HG02798 (cell line): ENCODE results near the gene PLVAP.

Source experiments
- ATAC-seq: cut with Tn5 transposase; IDR thresholded peaks from one replicate; pipeline ENCODE4 v1.9.1; 2021; ENCODE audit warnings: mild to moderate bottlenecking; ENCODE audit not compliant: unreplicated experiment, poor library complexity

The PLVAP gene

DNA sequence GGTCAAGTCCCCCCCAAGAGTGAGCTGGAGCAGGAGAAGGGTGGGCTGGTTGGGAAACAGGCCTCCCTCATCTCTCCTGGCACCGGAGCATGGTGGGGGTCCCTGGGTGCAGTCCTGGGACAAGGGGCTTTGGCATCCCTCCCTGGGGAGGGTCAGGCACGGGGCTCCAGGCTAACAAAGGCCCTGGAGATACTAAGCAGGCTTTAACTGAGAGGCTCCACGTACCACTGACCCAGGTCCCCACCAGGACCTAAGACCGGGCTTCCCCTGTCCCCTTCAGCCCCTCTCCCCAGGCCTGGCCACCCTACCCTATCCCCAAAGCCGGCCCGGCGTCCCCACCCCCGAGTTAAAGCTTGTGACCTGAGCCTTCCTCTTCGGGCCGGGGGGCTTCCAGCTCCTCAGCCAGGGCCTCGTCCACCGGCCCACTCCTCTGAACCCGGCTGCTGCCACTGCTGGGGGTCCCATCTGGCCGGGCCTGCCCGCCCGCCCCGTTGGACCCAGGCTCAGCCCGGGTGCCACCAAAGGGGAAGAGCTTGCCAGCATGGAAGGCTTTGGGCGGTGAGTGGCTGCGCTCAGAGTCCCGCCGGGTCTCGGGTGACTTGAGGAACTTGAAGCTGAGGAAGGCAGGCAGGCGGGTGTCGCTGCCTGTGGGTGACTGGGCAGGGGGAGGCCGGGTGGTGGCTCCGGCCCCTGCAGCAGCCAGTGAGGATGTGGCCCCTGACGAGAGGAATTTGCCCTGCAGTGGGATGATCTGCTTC lies 52.6 kb downstream of the PLVAP start:
- ATAC-seq = no peak

DNA sequence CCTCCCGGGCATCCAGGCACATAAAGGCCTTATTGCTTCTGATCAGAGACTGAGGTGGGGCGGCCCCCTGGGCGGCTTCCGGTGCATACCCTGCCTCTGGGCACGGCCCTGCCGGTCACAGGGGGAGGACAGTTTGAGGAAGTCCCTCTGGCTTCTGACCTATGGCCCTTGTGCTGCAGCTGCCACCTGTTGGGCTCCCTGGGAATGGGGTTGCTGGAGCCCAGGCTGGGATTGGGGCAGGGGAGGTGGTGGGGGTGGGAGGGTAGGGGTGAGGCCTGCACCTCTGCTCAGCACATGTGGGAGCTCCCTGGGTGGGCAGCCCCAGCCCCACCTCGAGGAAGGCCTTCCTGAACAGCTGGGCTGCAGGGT lies 53.2 kb downstream of the PLVAP start:
- no peak for ATAC-seq

DNA sequence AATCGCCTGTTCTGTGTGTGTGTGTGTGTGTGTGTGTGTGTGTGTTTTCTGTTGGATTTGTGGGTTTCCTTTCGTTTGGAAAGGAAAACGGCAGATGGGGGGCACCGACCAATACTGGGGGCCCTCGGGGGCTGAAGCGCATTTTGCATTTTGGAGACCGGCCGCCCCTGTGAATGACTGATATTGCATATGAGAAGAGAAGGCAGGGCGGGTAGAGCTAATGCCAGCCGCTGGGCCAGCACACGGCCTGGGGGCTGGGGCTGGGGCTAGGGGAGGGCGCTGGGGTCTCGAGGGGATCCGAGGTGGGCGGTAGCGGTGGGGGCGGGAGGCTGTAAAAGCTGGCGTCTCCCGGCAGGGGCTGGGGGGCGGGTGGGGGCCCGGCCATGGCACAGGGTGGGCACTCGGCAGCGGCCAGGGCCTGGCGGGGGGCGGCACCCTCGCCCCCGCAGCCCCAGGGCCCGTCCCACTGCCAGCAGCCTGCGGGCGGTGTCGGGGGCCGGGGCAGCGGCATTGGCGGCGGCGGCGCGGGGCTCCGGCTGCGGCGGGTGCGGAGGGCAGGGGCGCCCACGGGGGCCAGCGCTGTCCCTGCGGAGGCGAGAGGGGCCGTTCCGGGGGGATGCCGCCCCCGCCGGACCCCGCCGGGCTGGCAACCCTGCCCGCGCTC lies 53.7 kb downstream of the PLVAP start:
- ATAC-seq = no peak

DNA sequence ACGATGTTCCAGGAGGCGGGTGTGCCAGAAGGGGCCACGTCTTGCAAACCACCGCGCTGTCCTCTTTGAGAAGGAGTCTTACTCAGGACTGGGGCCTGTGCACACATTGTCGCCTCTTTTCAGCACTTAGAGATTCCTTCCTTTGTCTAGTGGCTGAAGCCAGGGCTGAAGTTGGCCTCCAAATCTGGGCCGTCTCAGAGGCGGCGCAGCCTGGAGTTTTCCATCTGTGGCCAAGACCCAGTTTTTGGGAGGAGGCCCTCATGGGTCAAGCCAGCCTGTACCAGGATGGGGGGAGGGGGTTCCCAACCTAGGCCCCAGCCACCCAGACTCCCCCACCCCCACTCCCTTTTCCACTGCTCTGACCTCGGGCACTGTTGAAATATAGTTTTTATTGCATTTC lies 54.3 kb downstream of the PLVAP start:
- no peak for ATAC-seq

DNA sequence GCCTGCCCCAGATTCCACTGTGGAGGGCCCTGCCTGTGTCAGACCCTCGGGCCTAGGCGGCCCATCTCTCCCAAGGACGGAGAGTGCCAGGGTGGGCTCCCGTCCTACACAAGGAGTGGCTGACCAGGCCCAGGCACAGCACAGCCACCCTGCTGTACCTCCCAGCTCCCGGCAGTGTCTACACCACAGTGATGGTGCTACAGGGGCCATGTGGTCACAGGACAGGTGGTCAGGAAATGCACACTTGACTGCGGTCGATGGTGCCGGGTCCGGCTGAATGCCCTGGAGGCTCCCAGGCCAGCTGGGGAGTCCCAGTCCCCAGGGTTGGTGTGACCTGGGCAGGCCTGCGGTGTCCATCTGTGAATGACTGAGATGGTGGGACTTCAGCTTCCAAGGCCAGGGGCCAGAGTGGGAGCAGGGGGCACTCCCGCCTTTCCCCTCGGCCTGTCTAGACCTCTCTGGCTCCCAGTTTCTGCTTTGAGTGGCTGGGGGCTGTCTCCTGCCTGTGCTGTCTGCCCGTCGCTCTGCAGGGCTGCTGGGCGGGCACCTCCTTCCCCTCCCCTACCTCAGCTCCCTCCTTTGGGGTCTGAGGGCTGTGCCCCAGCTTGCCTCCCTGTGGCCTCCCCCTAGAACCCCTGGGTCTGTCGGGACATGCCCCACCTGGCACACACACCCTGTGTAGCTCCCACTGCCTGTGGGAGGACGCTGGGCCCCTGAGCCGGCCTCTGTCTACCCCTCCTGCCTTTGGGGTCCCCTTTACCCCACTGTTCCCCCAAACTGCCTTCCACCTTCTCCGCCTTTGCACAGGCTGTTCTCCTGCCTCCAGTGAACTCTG lies 55.3 kb downstream of the PLVAP start:
- no peak for ATAC-seq

DNA sequence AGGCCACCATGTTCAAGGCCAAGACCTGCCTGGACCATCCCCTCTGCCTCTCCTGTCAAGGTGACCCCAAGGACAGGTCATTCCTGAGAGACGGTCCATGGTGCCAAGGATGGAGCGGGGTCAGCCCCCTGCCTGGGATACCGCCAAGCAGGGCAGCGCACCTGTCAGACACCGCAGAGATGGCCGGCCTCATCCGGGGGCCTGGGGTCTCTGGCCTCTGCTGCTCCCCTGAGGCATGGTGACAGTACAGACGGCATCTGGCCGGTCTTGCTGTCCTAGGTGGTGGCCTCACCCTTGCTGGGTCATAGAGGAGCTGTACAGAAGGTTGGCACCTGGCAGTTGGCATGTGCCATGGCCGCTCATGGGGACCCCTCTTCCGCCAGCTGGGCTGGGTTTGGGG lies 56.7 kb downstream of the PLVAP start:
- ATAC-seq = no peak

DNA sequence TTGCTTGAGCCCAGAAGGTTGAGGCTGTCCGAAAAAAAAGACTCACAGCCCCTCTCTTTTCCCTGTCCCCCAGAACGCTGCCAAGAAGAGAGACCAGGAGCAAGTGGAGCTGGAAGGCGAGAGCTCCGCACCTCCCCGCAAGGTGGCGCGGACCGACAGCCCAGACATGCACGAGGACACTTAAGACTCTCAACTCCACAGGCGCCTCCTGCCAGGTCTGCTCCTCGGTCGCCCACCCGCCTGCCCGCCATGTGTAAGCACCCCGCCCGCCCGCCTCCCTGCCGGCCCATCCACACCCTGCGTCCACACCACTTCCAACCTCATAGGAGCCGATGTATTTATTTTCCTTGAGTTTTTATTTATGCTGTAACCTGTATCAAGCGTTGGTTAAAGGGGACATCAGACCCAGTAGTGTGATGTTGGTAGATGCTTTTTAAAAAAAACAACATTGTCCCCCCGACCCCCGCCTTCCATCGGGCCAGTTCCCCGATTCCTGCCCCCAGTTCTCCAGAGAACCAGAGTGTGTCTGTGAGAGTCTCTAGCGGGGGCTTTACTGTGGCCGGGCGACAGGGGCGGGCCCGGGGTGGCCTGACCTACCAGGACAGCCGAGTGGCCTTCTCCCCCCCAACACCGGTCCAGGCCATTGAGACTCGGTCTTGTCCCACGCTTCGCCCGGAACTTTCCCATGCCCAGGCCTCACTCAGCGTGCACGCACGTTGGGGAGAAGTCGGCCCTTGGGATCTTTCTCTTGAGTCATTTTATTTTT lies 57.5 kb downstream of the PLVAP start:
- ATAC-seq = no peak

DNA sequence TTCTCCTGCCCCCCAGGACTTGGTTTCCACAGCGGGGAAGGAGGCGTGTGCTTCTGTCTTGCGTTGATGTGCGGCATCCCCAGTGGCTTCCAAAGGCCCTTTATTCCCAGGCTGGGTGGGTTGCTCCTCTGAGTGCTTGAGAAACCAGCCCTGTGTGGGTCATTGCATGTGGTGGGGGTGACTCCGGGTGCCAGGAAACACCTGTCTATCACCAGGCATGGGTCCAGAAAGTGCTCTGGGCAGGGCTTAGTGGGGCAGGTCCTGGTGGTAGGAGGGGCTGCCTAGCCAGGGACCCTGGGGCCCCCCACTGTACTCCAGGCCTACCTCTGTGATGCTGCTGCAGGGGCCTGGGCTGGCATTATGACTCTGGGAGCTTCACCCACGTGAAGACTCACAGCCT lies 58.2 kb downstream of the PLVAP start:
- no peak for ATAC-seq

DNA sequence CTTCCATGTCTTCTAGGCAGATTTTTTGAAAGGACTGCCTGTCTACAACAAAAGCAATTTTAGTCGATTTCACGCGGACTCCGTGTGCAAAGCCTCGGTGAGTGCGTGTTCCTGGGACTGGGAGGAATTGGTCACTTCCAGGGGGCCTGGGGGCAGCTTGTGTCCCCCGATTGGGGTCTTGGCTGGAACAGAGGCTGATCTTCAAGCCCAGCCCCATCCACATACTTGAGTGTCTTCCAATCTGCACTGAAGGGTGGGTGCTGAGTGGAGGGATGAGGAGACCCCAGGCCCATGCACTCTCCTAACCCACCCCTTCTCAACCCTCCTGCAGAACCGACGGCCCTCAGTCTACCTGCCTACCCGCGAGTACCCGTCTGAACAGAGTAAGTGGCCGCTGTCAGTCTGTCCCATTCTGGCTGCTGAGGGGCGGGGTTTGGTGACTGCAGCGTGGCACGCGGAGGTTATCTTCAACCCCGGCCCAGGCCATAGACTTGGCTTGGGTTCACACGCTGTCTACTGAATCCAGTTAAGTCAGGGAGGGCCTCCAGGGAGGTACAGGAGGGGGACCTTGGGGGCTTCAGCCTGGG lies 63.0 kb downstream of the PLVAP start:
- no peak for ATAC-seq

DNA sequence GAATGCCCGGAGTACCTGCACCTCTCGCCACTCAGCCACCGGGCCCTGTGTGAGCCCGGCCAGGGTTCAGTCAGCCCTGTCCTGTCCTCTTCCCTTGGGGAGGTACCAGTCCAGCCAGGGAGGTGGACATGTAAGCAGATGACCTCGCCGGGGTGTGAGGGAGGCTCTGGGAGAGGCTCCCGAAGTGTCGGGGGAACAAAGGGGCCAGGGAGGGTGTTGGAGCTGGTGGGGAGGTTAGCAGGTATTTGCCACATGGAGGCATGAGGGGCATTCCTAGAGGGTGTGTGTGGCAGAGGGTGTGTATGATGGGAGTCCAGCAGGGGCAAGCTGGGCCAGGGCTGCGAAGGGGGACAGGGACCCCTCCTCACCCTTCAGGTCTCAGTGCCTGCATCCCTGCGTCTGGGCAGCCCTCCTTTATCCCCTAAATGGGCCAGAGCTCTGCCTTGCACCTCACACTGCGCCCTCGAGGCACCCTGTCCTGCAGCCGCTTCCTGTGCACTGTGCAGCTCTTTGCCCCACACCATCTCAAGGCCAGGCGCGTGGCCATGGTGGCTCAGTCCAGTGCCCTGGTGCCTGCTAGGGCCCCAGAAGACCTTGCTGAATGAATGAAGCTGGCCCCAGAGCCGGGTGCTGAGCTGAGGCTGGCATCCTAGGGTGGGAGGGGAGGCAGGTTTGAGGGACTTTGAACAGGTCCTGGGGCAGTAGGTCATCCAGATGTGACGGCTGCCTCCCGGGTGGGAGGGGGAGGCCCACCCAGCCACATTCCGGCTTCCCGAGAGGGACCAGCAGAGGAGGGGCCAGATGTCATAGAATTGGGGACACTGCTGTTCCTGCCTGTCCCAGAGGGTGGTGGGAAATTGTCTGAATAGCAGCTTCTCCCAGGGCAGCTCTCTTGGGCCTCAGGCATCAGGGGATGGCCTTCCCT lies 64.7 kb downstream of the PLVAP start:
- ATAC-seq = no peak

DNA sequence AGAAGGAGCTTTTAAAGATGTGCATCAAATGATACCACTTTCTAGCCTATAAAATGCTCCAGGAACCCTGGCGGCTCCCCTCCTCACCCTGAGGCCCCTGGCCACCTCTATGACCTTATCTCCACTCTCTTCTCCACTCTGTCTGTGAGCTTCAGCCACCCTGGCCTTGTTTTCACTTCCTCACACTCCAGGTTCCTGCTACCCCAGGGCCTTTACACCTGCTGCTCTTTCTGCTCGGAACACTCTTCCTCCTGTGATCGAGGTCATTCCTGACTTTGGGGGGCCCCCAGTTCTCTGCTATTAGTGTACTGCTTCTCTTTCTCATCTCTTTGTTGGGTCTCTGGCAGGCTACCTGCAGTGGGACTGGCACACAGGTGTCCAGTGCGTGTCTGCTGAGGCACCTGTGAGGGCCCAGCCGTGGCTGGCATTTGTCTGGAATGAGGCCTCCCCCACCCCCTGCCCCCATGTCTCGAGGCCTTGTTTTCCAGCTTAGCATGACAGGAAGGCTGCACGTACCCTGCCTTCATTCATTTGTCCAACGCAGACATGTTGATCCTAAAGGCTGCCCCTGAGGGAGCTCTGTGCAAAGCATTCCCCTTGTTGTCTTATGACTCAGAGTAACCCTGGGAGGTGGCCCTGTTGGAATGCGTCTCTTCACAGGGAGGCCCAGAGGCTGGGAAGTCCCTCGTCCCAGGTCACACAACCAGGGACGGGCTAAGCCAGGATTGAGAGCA lies 65.5 kb downstream of the PLVAP start:
- ATAC-seq = no peak

DNA sequence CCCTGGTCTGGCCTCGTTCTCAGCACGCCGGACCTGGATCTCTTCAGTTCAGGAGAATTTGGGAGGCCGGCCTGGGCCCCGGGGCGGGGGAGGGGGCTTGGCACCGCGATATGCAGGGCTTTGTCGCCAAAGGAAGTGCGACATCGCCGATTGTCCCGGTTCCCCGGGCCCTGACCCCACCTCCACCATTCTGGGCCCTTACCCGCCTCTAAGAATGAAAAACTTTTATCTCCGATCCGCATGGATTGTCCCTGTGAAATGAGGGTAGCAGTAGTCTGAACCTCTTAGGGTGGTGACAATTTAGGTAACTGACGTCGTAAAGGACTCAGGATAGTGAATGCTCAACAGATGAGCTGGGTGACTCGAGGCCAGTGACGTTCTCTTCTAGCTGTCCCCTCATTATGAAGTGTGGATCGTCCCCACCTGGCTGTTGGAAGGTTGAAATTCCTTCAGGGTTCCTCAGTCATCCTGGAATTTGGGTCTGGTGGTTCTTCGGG lies 67.1 kb downstream of the PLVAP start:
- no peak for ATAC-seq

DNA sequence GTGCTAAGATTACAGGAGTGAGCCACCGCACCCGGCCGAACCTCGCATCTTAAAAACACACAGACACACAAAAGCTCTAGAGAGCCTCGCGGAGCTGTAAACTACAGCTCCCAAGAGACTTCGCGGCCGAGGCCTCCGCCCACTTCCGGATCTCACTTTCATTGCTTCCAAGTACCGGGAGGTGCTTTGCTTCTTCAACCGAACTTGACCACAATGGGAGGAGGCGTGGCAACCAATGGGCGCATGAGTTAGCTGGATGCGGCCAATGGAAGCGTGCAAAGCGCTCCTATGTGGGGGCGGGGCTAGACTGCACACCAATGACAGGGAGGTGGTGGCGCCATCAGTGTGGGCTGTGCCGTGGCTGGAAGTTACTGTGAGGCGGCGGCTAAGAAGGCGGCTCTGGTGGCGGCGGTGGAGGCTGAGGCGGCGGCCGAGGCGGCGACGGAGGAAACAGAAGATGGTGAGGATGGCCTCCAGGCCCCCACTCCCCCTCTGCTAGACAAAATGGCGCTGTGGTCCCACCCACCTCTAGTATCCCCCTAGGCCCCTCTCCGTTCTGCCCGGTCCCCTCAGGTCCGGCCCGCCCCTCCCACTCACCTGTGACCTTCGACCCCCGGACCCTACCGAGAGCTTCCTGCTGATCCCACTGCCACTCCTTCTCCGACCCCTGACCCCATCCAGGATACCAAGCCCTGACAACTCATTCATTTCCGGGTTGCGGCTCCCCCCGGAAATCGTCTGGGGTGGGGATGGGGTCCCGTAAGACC lies 67.8 kb downstream of the PLVAP start, which contains the start of gene DDA1:
Gene DDA1 (plus strand): TSS at position 366 of the 767 bp plus-strand sequence. CDS start 92 bp downstream, at position 458.
- peak; percentile 73 for ATAC-seq

DNA sequence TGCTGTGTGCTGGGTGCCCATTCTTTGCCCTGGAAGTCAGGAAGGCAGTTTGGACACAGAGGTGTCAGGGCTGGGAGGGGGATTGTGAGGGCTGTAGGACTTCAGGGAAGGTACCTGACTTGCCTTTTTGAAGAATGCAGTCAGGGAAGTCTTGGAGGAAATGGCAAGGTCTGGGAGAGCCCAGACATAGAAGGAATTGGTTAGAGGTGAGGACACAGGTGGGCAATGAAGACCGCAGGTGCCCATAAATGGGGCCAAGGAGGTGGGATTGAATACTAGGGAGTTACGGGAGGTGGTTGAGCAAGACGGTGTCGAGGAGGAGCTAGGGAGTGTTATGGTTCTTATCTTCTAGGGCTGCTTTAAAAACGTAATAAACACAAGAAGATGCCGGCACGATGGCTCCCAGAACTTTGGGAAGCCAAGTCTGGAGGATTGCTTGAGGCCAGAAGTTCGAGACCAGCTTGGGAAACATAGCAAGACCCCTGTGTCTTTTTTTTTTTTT lies 69.2 kb downstream of the PLVAP start:
- no peak for ATAC-seq

DNA sequence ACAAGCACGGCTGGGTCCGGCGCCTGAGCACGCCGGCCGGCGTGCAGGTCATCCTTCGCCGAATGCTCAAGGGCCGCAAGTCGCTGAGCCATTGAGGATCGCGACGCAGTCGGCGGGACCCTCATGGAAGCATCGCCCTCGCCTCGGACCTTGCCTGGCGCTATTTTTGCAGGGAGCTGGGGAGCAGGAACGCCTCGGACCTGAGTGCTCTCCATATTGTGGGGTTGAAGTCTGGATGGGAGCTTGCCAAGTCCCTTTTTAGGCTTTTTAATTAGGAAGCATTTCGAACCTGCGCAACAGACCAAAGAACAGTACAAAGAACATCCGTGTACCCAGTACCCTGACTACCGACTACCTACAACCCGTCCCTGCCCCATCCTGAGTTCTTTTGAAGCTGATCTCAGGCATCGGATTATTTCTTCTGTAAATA lies 70.8 kb downstream of the PLVAP start:
- no peak for ATAC-seq

DNA sequence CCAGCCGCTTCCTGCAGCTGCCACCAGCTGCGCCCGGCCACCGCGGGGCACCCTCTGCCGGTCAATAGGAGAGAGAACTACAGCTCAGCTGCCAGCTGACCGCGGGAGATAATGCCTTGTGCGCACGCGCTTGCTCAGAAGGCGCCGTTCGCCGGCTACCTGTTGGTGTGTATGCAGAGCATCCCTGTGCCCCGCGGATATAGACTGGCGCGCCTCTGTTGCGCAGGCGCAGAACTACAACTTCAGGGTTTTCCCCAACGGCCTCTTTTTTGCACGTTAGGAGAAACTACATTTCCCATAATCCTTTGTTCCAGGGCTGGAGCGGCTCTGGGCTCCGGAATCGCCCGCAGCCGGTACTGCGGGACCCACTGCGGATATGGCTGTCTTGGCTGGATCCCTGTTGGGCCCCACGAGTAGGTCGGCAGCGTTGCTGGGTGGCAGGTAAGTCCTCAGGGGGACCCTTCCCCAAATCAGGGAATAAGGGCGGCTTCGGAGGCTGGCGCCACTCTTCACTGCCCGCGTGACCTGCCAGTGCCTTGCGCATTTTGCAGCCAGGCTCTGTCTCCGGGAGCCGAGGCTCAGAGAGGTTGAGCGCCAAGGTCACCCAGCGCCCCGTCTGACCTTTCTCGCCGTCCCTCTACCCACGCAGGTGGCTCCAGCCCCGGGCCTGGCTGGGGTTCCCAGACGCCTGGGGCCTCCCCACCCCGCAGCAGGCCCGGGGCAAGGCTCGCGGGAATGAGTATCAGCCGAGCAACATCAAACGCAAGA lies 71.4 kb downstream of the PLVAP start, which contains the start of gene MRPL34:
Gene MRPL34 (plus strand): TSS at position 356 of the 768 bp plus-strand sequence. CDS start 21 bp downstream, at position 377.
- peak; percentile 75 for ATAC-seq

DNA sequence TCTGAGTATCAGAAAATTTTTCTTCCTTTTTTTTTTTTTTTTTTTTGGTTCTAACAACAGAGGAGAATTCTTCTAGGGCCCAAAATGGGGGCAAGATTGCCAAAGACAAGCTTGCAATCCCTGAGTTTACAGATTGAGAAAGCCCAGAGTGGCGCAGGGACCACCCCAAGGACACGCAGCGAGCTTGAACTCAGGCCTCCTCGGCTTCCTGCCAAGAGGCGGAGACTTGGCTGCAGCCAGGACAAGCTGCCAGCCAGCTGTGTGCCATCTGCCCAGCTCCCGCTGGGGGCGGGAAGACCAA lies 72.0 kb downstream of the PLVAP start:
- ATAC-seq = no peak
